Calu3 (cell line): Measurements from ENCODE around the gene ZMYND19. TPM values are rescaled to one million over a fixed set of nuclear protein-coding genes. Genes with fewer than 3 reads are reported as not detected.

Experiments
- BruUV-seq: library from RNA; stranded (reverse); fragments of 400-500 nt; replicated peaks from 2 replicates; lab custom pipeline; 2021; lab: Mats Ljungman, UMichigan
- CTCF ChIA-PET: fragments of 300-600 bp; sonication (Branson Sonifier 250); formaldehyde crosslinking; loops from one replicate; lab custom pipeline; 2022; ENCODE audit warnings: antibody characterized with exemption; lab: Charles Lee
- DNase-seq: peaks from one replicate; pipeline ENCODE4 v3.0.0; 2022
- H3K27ac Mint-ChIP-seq: one replicate; pipeline ENCODE4 v1.8.0; 2022; ENCODE audit warnings: mixed read lengths; ENCODE audit not compliant: unreplicated experiment
- H3K27me3 Mint-ChIP-seq: one replicate; pipeline ENCODE4 v1.8.0; 2022; ENCODE audit warnings: mixed read lengths; ENCODE audit not compliant: unreplicated experiment
- H3K36me3 Mint-ChIP-seq: one replicate; pipeline ENCODE4 v1.8.0; 2022; ENCODE audit warnings: mild to moderate bottlenecking, moderate library complexity, mixed read lengths; ENCODE audit not compliant: insufficient read depth, unreplicated experiment
- H3K4me1 Mint-ChIP-seq: one replicate; pipeline ENCODE4 v1.8.0; 2022; ENCODE audit warnings: mild to moderate bottlenecking, low read depth, mixed read lengths; ENCODE audit not compliant: unreplicated experiment
- H3K4me3 Mint-ChIP-seq: one replicate; pipeline ENCODE4 v1.8.0; 2022; ENCODE audit warnings: mild to moderate bottlenecking, low read depth, moderate library complexity, mixed read lengths; ENCODE audit not compliant: unreplicated experiment
- H3K9me3 Mint-ChIP-seq: one replicate; pipeline ENCODE4 v1.8.0; 2022; ENCODE audit warnings: low read depth, mixed read lengths; ENCODE audit not compliant: unreplicated experiment
- CTCF ChIP-seq: fragments of 200-600 bp; IDR thresholded peaks from one replicate; pipeline ENCODE4 v1.8.0; 2022; ENCODE audit warnings: antibody characterized with exemption; ENCODE audit not compliant: unreplicated experiment
- intact Hi-C: fragments of 100-400 bp; cut with micrococcal nuclease; formaldehyde crosslinking; loops from one replicate; pipeline ENCODE4 v1.10.0; 2022; ENCODE audit not compliant: unreplicated experiment
- total RNA-seq: library from RNA; stranded (reverse); gene quantifications from 2 replicates; pipeline ENCODE4 v1.2.3, GENCODE V29; 2022

The ZMYND19 gene
- total RNA-seq, 1 experiment from 2014 or later = 30.0 TPM

- peaks cover 2% of the 10 kb centered on the region for H3K9me3 Mint-ChIP-seq
- no peak overlapping the region for H3K27ac Mint-ChIP-seq
- DNase-seq = no peak
- CTCF ChIA-PET = no interaction called here
- no TSS peak for BruUV-seq
- no peak for TF ChIP-seq CTCF
- H3K27me3 Mint-ChIP-seq = no peaks in the 10 kb centered on the region
- no peak overlapping the region for H3K4me3 Mint-ChIP-seq
- H3K36me3 Mint-ChIP-seq = peaks cover 26% of the 10 kb centered on the region
- no peaks in the 10 kb centered on the region for H3K4me1 Mint-ChIP-seq
- intact Hi-C loops = no loop called here
These were observed 42.4 kb downstream of the ZMYND19 start for GRCh38 chr9:137547687-137548543.

DNA sequence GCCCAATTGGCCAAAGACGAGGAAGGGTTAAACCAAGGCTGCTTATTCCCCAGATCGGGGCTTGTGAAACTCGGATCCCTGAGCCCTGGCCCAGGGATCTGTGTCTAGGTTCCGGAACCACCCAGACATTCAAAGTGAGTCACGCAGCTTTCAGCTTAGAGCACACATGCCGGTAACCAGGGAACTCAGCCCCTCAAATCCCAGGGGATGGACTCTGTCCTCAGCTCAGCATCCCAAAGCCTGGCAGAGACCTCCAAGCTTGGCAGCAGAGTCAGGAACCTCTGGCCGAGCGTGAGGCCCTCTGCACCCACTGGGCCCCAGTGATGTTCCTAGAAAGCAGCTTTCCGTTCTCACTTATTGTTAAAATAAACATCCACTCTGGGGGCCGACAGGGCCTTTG lies 45.2 kb downstream of the ZMYND19 start:
- Mint-ChIP-seq H3K4me3 (no peak overlapping the region), H3K36me3 (peaks cover 1% of the 10 kb centered on the region), H3K27me3 (no peaks in the 10 kb centered on the region), H3K4me1 (no peaks in the 10 kb centered on the region), H3K27ac (no peak overlapping the region), H3K9me3 (peaks cover 2% of the 10 kb centered on the region)
- CTCF ChIA-PET = no interaction called here
- intact Hi-C loops = no loop called here
- TF ChIP-seq CTCF = no peak
- DNase-seq = no peak
- no TSS peak for BruUV-seq

DNA sequence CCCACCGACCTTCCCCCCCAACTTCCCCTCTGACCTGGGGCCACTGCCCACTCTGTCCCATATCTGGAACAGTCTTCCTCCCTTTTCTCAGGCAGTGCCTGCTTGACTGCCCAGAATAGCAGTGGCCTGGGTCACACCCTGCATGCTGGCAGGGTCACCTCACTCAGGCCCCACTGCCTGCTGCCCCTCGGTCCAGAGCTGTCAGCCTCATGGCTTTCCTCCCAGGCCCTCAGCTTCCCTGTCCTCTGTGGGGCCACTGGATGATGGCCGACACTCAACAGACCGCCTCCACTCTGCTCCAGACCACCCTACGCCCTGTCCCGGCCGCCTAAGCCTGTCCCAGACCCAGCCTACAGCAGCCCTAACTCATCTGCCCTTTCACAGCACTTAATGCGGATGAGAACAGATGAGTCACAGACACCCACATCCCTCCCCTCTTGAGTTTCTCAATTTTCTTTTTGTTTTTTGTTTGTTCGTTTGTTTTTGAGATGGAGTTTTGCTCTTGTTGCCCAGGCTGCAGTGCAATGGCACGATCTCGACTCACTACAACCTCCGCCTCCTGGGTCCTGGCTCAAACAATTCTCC lies 46.0 kb downstream of the ZMYND19 start:
- Mint-ChIP-seq H3K27ac (no peak overlapping the region), H3K36me3 (no peaks in the 10 kb centered on the region), H3K4me3 (no peak overlapping the region), H3K4me1 (no peaks in the 10 kb centered on the region), H3K9me3 (peaks cover 2% of the 10 kb centered on the region), H3K27me3 (no peaks in the 10 kb centered on the region)
- intact Hi-C loops = no loop called here
- TF ChIP-seq CTCF = no peak
- CTCF ChIA-PET = interaction anchor here (0.6 kb wide), 1 partner anchor 61 kb away, joined by 5 read pairs; no protein-coding TSS in a partner anchor
- no peak for DNase-seq
- BruUV-seq = no TSS peak

DNA sequence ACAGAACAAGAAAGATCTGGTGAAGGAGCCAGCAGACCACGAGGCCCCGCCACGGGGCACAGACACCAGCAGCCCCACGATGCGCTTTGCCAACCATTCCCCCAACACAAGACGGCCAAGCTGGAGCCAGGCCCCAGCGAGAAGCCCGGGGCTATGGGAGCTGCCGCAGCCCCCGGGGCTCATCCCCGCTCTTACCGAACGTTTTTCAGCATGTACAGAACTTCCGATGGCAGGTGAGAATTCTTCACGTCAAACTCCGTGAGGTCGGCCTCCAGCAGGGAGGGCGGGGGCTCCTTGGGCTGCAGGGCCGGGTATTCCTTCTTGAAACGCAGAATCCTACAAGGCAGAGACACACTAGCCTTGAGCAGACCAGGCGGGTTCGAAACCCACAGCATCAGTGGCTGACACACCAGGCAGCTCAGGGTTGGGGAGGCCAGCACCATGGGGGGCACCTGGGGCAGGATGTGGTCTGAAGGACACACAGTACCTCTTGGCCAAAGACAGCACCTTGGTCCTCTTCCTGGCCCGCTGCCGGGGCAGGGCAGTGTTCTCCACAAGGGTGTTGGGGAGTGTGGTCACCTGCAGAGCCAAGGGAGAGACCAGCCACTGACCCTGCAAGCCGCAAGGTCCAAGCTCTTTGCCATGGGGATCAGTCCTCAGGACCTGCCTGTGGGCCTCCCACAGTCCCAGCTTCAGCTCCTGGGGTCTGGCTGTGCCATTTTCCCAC lies 46.9 kb downstream of the ZMYND19 start:
- H3K4me3 Mint-ChIP-seq = no peak overlapping the region
- CTCF ChIA-PET = interaction anchor here (0.6 kb wide), 1 partner anchor 62 kb away, joined by 5 read pairs; no protein-coding TSS in a partner anchor
- H3K4me1 Mint-ChIP-seq = no peaks in the 10 kb centered on the region
- H3K27ac Mint-ChIP-seq = no peak overlapping the region
- TF ChIP-seq CTCF = no peak
- intact Hi-C loops = no loop called here
- no TSS peak for BruUV-seq
- H3K9me3 Mint-ChIP-seq = peaks cover 2% of the 10 kb centered on the region
- no peak for DNase-seq
- no peaks in the 10 kb centered on the region for H3K36me3 Mint-ChIP-seq
- no peaks in the 10 kb centered on the region for H3K27me3 Mint-ChIP-seq
